Keratinocyte (primary cell): ENCODE data around the gene DHRSX. TPM values are rescaled to one million over a fixed set of nuclear protein-coding genes. Genes with fewer than 3 reads are reported as not detected.

ENCODE experiments used
- DNase-seq: peaks from one replicate; pipeline ENCODE4 v3.0.0-alpha.2; 2011; ENCODE audit warnings: low read depth, missing footprints, low spot score
- FAIRE-seq: peaks from 2 replicates; lab custom pipeline; 2011; peaks lifted over from hg19 to GRCh38; lab: Jason Lieb, UNC
- H2AFZ ChIP-seq: 2 replicates; pipeline ENCODE4 v1.6.0; 2012; ENCODE audit warnings: low read length, control low read depth, inconsistent platforms; ENCODE audit not compliant: control insufficient read depth
- H3K27ac ChIP-seq: 2 replicates; pipeline ENCODE4 v1.5.1; 2011; ENCODE audit warnings: low read length; ENCODE audit not compliant: control insufficient read depth, insufficient read depth
- H3K27me3 ChIP-seq: 3 replicates; pipeline ENCODE4 v1.6.0; 2011; ENCODE audit warnings: low read length; ENCODE audit not compliant: control insufficient read depth, insufficient read depth; ENCODE audit errors: extremely low read depth
- H3K36me3 ChIP-seq, 2 experiments: 2 replicates in 1 of 2; 3 replicates in 1 of 2; pipeline ENCODE4 v1.5.1; 2011; ENCODE audit warnings: low read length in 2 of 2, mild to moderate bottlenecking in 1 of 2; ENCODE audit not compliant: control insufficient read depth in 2 of 2, insufficient read depth in 2 of 2; ENCODE audit errors: extremely low read depth in 1 of 2
- H3K4me1 ChIP-seq: 3 replicates; pipeline ENCODE4 v1.5.1; 2011; ENCODE audit warnings: low read length; ENCODE audit not compliant: control insufficient read depth, insufficient read depth; ENCODE audit errors: extremely low read depth
- H3K4me2 ChIP-seq: 3 replicates; pipeline ENCODE4 v1.6.0; 2011; ENCODE audit warnings: low read depth, low read length; ENCODE audit not compliant: control insufficient read depth, insufficient read depth; ENCODE audit errors: extremely low read depth
- H3K4me3 ChIP-seq, 3 experiments: fragments of 200-600 bp in 1 of 3; sonication (generic) in 1 of 3; 2 replicates in 2 of 3; 3 replicates in 1 of 3; pipeline ENCODE4 v1.5.1; 2011 to 2016; ENCODE audit warnings: low read length in 3 of 3, mild to moderate bottlenecking in 3 of 3, control low read depth in 2 of 3, inconsistent platforms in 1 of 3, low read depth in 1 of 3, mixed read lengths in 1 of 3, mixed run types in 1 of 3, moderate library complexity in 1 of 3; ENCODE audit not compliant: control insufficient read depth in 2 of 3, insufficient read depth in 2 of 3; ENCODE audit errors: extremely low read depth in 1 of 3
- H3K79me2 ChIP-seq: 2 replicates; pipeline ENCODE4 v1.6.0; 2012; ENCODE audit warnings: low read length; ENCODE audit not compliant: control insufficient read depth, insufficient read depth
- H3K9ac ChIP-seq: 3 replicates; pipeline ENCODE4 v1.6.0; 2011; ENCODE audit warnings: low read length; ENCODE audit not compliant: control insufficient read depth, insufficient read depth; ENCODE audit errors: extremely low read depth
- H3K9me1 ChIP-seq: 3 replicates; pipeline ENCODE4 v1.6.0; 2011; ENCODE audit warnings: low read length; ENCODE audit not compliant: control insufficient read depth, insufficient read depth; ENCODE audit errors: extremely low read depth
- H3K9me3 ChIP-seq: 2 replicates; pipeline ENCODE4 v1.5.1; 2012; ENCODE audit warnings: low read depth, low read length; ENCODE audit not compliant: control insufficient read depth
- H4K20me1 ChIP-seq: 3 replicates; pipeline ENCODE4 v1.6.0; 2011; ENCODE audit warnings: low read length; ENCODE audit not compliant: control insufficient read depth, insufficient read depth; ENCODE audit errors: extremely low read depth
- CTCF ChIP-seq, 3 experiments: IDR thresholded peaks in 1 of 3; conservative IDR thresholded peaks in 1 of 3; optimal IDR thresholded peaks in 1 of 3; 2 replicates in 2 of 3; 3 replicates in 1 of 3; pipeline versions ENCODE3 to v1.5.1; 2011; ENCODE audit warnings: low read length in 3 of 3, mild to moderate bottlenecking in 3 of 3, moderate library complexity in 2 of 3, control low read depth in 1 of 3, inconsistent platforms in 1 of 3; ENCODE audit not compliant: insufficient read depth in 2 of 3; ENCODE audit errors: extremely low read depth in 1 of 3
- EZH2 ChIP-seq: IDR thresholded peaks from one replicate; pipeline ENCODE4 v1.6.1; 2012; ENCODE audit warnings: inconsistent platforms, mild to moderate bottlenecking, low read length, moderate library complexity
- dilution Hi-C: fragments of 300-500 bp; cut with MboI; formaldehyde crosslinking; loops from one replicate; pipeline ENCODE4 v1.7.0; 2020; ENCODE audit warnings: low sequenced_read_pairs; ENCODE audit not compliant: extremely low pct_ligation_motif_present
- polyA plus RNA-seq, 5 experiments: library from polyadenylated mRNA; depleted of rRNA in 3 of 5; stranded (reverse) in 3 of 5; stranded (forward) in 1 of 5; unstranded in 1 of 5; fragments of >200 nt; gene quantifications; 1 replicate in 1 of 5; 2 replicates in 3 of 5; 3 replicates in 1 of 5; pipeline versions ENCODE4 v1.2.1 to v1.2.3, GENCODE V29; 2011 to 2012; ENCODE audit warnings: missing spikeins in 2 of 5, low read depth in 1 of 5, low replicate concordance in 1 of 5

DHRSX gene
- polyA plus RNA-seq, 1 donor (not counting 4 experiments of a cell fraction or from before 2014, with no cell fraction given), result 20.4 TPM

GRCh38 chrX:2409796-2410195, 91.0 kb downstream of the DHRSX start:
- TF ChIP-seq EZH2, result no peak

GRCh38 chrX:2408856-2409255, 91.9 kb downstream of the DHRSX start:
- FAIRE-seq, result no peak
- H3K4me3 ChIP-seq, result no peak overlapping the region
- no peaks in the 10 kb centered on the region for H3K9me1 ChIP-seq
- no peaks in the 10 kb centered on the region for H3K79me2 ChIP-seq
- dilution Hi-C loops, result no loop called here
- no peaks in the 10 kb centered on the region for H3K9me3 ChIP-seq
- H3K9ac ChIP-seq, result no peak overlapping the region
- H3K4me2 ChIP-seq, result no peak overlapping the region
- DNase-seq, result no peak
- H3K27ac ChIP-seq, result no peak overlapping the region
- H3K27me3 ChIP-seq, result no peaks in the 10 kb centered on the region
- H3K4me1 ChIP-seq, result no peaks in the 10 kb centered on the region
- no peaks in the 10 kb centered on the region for H4K20me1 ChIP-seq
- TF ChIP-seq CTCF (optimal IDR thresholded peaks at IDR 0.05 in 1 of 3, IDR thresholded peaks at IDR 0.05 in 1 of 3, conservative IDR thresholded peaks at IDR 0.05 in 1 of 3; ENCODE audit: extremely low read depth in 1 of 3, insufficient read depth in 2 of 3, low read length in 3 of 3) (no peak), EZH2 (no peak)
- H3K36me3 ChIP-seq, result peaks cover 4 to 9% of the 10 kb centered on the region in 2 experiments
- no peak overlapping the region for H2AFZ ChIP-seq

More at GRCh38 chrX:2409796-2410195, 91.0 kb downstream of the DHRSX start:
- H3K9me3 ChIP-seq, result no peaks in the 10 kb centered on the region
- no peak overlapping the region for H3K9ac ChIP-seq
- no peaks in the 10 kb centered on the region for H3K9me1 ChIP-seq
- no peak overlapping the region for H3K27ac ChIP-seq
- no peaks in the 10 kb centered on the region for H3K4me1 ChIP-seq
- H3K27me3 ChIP-seq, result no peaks in the 10 kb centered on the region
- H4K20me1 ChIP-seq, result no peaks in the 10 kb centered on the region
- H3K79me2 ChIP-seq, result no peaks in the 10 kb centered on the region
- H3K4me3 ChIP-seq, result no peak overlapping the region
- no peak for DNase-seq
- no peak overlapping the region for H3K4me2 ChIP-seq
- dilution Hi-C loops, result no loop called here
- no peak overlapping the region for H2AFZ ChIP-seq
- no peak for FAIRE-seq
- H3K36me3 ChIP-seq, result peaks cover 4 to 9% of the 10 kb centered on the region in 2 experiments

- Histone ChIP-seq H3K9ac (no peak overlapping the region), H3K27me3 (no peaks in the 10 kb centered on the region), H3K4me2 (no peak overlapping the region), H4K20me1 (no peaks in the 10 kb centered on the region), H3K9me3 (no peaks in the 10 kb centered on the region), H3K4me1 (peaks cover 4% of the 10 kb centered on the region), H3K36me3 (peaks cover 4 to 10% of the 10 kb centered on the region in 2 experiments), H2AFZ (no peak overlapping the region), H3K9me1 (no peaks in the 10 kb centered on the region), H3K27ac (no peak overlapping the region), H3K4me3 (no peak overlapping the region), H3K79me2 (no peaks in the 10 kb centered on the region)
- DNase-seq (no peak), FAIRE-seq (no peak)
- no peak for TF ChIP-seq CTCF (optimal IDR thresholded peaks at IDR 0.05 in 1 of 3, IDR thresholded peaks at IDR 0.05 in 1 of 3, conservative IDR thresholded peaks at IDR 0.05 in 1 of 3; ENCODE audit: extremely low read depth in 1 of 3, insufficient read depth in 2 of 3, low read length in 3 of 3)
- TF ChIP-seq EZH2, result no peak
- dilution Hi-C loops, result no loop called here
These were observed 93.8 kb downstream of the DHRSX start for GRCh38 chrX:2406891-2407518.
